NCI-H2227 treated with DMSO at 0.1 percent for 48 hours (cell line): ENCODE results near the gene PHOSPHO1.
"Not testable (repeated sequence)": the region's sequence is repeated elsewhere in the genome, so short reads cannot be mapped to it uniquely, and the experiment has no call there.

Source experiments
- DNase-seq: peaks from one replicate; lab custom pipeline; 2025; lab: John Stamatoyannopoulos, UW

The PHOSPHO1 gene

DNA sequence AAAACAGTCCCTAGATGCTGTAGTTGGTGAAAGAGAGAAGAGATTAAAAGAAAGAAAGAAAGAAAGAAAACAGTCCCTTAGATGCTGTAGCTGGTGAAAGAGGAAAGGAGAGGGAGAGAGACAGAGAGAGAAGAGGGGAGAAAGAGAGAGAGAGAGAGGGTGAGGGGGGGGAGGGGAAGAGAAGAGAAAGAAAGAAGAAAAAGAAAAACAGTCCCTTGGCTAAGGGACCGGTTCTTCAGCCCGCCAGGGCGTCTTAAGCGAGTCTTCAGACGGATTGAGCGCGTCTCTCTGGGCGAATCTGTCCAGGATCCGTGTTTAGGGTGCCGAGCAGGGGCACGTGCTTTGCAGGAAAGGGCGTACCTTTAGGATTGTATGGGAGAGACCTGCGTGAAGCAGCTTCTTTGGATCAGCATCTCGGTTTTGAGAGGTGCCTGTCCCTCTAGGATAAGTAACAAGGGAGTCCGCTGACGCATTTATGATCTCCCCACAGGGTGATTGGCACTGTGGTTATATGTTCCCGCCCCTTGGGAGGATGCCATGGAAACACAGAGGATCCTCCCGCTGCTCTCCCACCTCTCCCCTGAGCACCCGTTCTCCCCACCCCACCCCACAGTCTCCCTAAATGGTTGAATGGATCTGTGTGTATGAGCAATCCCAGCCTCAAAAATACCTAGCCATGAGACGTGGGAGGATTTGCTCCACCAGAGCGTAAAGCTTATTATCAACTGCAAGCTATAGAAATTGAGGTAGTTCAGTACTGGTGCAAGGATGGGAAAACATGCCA lies 36.9 kb downstream of the PHOSPHO1 start:
- DNase-seq: peak; percentile 70

DNA sequence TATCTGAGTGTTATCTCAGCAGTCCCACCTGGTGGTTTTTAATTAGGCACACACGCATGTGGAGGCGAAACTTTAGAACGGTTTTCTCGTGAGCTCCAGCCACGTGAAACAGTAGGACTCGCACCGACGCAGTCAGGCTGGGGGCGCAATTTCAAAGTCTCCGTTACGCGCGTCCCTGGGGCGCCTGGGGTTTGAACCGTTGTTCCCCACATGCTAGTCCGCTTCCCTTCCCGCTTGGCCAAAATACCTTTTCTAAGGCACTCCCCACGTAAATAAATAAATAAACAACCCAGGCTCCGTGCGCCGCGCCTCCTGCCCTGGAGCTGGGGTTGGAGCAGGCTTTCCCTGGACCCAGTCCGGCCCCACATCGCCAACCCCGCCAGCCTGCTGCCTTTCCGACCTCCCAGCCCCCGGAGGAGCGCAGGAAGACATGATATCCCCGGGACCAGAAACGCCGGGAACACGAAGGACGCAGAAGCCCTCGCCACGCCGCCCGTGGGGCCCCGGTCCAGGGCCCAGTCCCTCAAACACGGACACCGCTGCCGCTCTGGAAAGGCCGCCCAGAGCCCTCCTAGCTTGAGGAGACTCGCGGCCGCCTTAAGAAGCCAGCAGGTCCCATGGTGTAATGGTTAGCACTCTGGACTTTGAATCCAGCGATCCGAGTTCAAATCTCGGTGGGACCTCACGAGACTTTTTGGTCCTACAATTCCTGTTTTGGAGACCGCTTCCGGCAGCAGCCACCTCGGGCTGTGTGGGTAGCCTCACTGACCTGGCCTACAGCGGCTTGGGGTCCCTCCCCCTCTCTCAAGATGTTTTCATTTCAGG lies 38.5 kb downstream of the PHOSPHO1 start:
- peak; percentile 94 for DNase-seq

DNA sequence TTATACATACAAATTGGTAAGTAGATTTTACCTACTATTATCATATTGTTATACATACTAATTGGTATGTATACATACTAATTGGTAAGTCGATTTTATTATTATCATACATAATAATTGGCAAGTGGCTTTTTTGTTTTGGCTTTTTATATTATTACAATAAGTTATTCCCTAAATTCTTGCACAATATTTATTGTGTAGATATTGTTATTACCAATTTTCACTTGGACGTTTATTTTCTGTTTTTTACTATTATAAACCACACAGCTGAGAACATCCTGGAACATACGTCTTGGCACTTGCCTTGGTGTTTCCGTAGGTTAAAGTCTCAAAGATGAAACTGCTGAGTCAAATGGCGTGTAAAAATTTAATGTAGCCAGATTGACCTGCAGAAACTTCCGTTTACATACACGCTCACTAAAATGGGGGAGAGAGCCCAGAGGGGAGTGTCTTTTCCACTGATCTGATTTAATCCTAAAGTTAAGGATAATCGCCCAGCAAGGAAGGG lies 39.1 kb downstream of the PHOSPHO1 start:
- DNase-seq: no peak

DNA sequence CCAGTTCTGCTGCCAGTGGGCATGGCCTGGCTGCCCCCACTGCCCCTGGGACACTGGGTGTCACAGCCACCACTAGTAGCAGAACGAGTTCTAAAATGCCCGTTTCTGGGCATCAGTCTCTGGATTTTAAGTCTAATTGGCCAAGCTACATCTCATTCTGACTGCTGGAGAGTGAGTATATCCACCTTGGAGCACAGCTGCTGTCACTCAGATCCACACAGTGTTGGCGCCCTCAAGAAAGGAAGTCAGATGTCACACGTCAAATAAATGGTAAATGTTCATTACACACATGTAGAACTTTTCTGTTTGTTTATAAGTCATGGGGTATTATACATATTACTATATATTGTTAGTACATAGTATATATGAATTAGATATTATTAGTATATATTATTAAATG lies 39.7 kb downstream of the PHOSPHO1 start:
- no peak for DNase-seq

DNA sequence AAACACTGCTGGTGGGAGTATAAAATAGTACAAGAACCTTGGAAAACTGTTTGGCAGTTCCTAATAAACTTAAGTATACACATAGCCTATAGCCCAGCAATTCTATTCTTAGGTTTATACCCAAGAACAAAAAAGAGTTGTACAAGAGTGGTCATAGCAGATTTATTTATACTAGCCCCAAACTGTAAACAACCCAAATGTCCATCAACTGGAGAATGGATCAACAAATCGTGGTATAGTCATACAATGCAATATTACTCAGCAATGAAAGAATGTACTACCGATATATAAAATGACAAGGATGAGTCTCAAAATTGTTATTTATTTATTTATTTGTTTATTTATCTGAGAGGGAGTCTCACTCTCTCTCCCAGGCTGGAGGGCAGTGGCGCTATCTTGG lies 43.3 kb downstream of the PHOSPHO1 start:
- DNase-seq: no peak

DNA sequence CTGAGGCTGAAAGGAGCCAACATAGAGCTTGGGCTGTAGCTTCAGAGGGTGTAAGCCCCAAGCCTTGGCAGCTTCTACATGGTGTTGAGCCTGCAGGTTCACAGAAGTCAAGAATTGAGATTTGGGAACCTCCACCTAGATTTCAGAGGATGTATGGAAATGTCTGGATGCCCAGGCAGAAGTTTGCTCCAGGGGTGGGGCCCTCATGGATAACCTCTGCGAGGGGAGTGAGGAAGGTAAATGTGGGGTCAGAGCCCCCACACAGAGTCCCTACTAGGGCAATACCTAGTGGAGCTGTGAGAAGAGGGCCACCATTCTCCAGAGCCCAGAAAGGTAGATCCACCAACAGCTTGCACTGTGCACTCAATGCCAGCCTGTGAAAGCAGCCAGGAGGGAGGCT lies 45.2 kb downstream of the PHOSPHO1 start:
- DNase-seq: not testable (repeated sequence)

DNA sequence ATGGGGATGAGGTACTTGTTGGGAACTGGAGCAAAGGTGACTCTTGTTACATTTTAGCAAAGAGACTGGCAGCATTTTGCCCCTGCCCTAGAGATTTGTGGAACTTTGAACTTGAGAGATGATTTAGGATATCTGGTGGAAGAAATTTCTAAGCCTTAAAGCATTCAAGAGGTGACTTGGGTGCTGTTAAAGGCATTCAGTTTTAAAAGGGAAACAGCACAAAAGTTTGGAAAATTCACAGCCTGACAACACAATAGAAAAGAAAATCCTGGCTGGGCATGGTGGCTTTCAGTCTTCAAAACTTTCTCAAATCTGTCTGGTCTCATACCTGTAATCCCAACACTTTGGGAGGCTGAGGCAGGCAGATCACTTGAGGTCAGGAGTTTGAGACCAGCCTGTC lies 46.1 kb downstream of the PHOSPHO1 start:
- DNase-seq: not testable (repeated sequence)

DNA sequence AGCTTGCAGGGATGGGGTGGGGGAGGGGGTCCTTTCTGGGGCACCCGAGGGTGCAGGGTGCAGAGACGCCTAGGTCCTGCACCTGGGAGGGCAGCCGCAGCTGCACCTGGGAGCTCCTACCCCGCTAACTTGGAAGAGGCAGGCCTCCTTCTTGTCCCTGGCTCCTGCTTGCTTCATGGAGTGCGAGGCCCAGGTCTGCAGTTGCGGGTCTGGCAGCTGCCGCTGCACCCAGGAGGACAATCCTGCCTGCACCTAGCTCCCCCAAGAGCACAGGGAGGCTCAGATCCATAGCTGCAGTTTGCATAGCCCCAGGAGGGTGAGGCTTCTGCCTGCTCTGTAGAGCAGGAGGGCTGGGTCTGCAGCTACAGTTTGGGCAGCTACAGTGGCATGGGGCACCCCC lies 46.8 kb downstream of the PHOSPHO1 start:
- DNase-seq: no peak

DNA sequence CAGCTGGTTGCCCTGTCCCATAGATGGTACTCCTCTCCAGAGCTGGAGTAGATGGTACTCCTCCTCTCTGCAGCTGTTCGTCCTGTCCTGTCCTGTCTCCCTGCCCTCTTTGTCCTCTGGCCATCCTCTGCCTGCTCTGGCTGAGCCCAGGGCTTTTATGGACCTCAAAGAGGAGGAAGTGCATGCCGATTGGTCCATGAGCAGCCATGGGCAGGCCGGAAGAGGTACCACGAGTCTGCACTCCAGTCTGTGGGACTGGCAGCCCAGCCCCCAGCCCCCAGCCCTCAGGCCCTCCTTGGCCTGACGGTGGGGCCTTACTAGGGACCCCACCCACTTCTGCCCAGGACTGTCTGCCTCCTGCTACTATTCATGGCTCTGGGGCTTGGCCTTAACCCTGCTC lies 47.2 kb downstream of the PHOSPHO1 start:
- no peak for DNase-seq

DNA sequence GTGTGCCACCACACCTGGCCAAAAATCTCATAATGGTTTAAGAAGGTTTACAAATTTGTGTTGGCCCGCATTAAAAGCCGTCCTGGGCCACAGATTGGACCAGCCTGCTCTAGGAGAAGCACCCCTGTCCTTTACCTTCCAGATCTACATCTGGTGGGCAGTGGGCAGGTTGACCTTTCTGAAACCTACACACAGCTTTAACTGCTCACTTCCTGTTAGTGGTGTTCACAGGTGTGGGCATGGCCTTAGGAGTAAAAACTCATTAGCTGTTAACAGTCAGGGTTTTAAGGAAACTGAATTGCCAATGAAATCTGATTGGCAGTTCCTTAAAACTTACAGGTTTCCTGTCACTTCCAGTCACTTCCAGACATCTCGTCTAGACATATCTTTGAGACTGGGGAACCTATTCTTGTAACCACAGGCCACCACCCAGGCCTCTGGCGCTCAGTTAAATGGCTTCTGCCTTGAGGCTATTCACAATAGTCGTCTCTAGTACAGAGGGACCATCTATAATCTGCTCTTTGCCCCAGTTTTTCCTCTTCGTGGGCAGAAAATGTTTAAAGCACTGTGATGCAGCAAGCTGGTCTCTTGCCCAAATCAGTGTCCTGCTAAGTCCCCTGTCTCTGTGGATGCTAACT lies 49.5 kb downstream of the PHOSPHO1 start:
- no peak for DNase-seq

DNA sequence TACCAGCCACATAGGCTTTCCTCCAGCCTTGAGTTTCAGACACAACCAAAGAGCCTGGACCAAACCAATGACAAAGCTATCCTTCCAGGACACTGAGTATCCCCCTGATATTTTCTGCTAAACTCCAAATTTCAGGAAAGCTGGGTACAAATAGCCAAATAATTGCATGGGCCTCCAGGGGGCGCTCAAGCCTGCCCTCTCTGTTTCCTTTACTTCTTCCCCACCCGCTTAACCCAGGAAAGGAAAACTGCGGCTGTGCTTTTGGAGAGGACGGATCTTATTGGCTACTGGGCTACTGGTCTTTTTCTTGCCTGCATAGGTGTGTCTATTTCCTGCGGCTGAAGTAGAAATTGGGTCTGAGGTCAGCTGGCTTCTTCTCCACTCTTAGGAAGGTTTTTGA lies 50.3 kb downstream of the PHOSPHO1 start:
- no peak for DNase-seq

DNA sequence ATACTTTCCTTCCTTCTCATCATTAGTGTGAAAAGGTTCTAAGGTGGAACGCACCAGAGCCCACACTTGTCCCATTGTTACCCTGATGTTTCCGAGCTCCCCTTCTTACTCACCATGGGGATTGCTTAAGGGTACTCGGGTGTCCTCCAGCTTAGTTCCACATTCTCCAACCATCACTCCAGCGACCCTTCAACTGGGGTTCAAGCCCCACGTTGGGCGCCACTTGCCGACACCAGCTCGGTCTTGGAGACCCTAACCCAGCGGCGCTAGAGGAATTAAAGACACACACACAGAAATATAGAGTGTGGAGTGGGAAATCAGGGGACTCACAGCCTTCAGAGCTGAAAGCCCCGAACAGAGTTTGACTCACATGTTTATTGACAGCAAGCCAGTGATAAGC lies 54.6 kb downstream of the PHOSPHO1 start:
- DNase-seq: not testable (repeated sequence)
